H1 (cell line): ENCODE measurements around the gene CUL4A.

ENCODE experiments used
- ASH2L ChIP-seq: fragments of 200-600, 300-600 bp; sonication (generic); IDR thresholded peaks from one replicate; pipeline ENCODE4 v1.7.1; 2017; ENCODE audit warnings: low read length
- CEBPB ChIP-seq: IDR thresholded peaks from 2 replicates; pipeline ENCODE4 v1.6.1; 2012; ENCODE audit warnings: low read depth, low read length
- CHD2 ChIP-seq: IDR thresholded peaks from 2 replicates; pipeline ENCODE4 v1.6.1; 2012; ENCODE audit warnings: low read length, improper control_type of control experiment
- CTCF ChIP-seq, 3 experiments: IDR thresholded peaks; 1 replicate in 2 of 3; 2 replicates in 1 of 3; pipeline versions ENCODE4 v1.5.1 to v1.6.1; 2011; ENCODE audit warnings: low read length in 3 of 3, mild to moderate bottlenecking in 3 of 3, inconsistent platforms in 2 of 3, low read depth in 1 of 3, moderate library complexity in 1 of 3; ENCODE audit not compliant: insufficient read depth in 1 of 3; ENCODE audit errors: control extremely low read depth in 1 of 3
- POLR2A ChIP-seq, 2 experiments: IDR thresholded peaks; 1 replicate in 1 of 2; 2 replicates in 1 of 2; pipeline ENCODE4 v1.6.1; 2011; ENCODE audit warnings: low read depth in 2 of 2, low read length in 2 of 2, mild to moderate bottlenecking in 2 of 2; ENCODE audit errors: control extremely low read depth in 1 of 2
- SRF ChIP-seq: IDR thresholded peaks from 2 replicates; pipeline ENCODE4 v1.6.1; 2011; ENCODE audit warnings: mild to moderate bottlenecking, low read depth, low read length, moderate library complexity
- ZNF274 ChIP-seq: IDR thresholded peaks from 2 replicates; pipeline ENCODE4 v1.7.0; 2012; ENCODE audit warnings: low read length, borderline replicate concordance; ENCODE audit errors: extremely low read depth

- TF ChIP-seq SRF, result no peak
- TF ChIP-seq CHD2, result no peak
- no peak for TF ChIP-seq ZNF274
- TF ChIP-seq CTCF (IDR thresholded peaks at IDR 0.05; ENCODE audit: control extremely low read depth in 1 of 3, insufficient read depth in 1 of 3, low read depth in 1 of 3, low read length in 3 of 3), result no peak
- no peak for TF ChIP-seq POLR2A (IDR thresholded peaks at IDR 0.05; ENCODE audit: control extremely low read depth in 1 of 2, low read depth in 2 of 2, low read length in 2 of 2)
- TF ChIP-seq CEBPB, result no peak
- TF ChIP-seq ASH2L, result no peak
Observed at GRCh38 chr13:113260996-113261395, 51.6 kb downstream of the CUL4A start.
